BJ (cell line): Measurements from ENCODE around the gene TBX20. TPM values are rescaled to one million over a fixed set of nuclear protein-coding genes. Genes with fewer than 3 reads are reported as not detected.

Experiments used
- CTCF ChIA-PET: fragments of 350-600 bp; formaldehyde crosslinking; extraction: SDS; loops from one replicate; lab custom pipeline; 2021; ENCODE audit warnings: antibody characterized with exemption, inconsistent platforms; lab: Yijun Ruan, JAX
- POLR2A ChIA-PET: fragments of 300-600 bp; sonication (Branson Sonifier 250); formaldehyde crosslinking; extraction: SDS; loops from one replicate; lab custom pipeline; 2021; ENCODE audit warnings: antibody characterized with exemption; lab: Charles Lee
- DNase-seq: peaks from one replicate; pipeline ENCODE4 v3.0.0-alpha.2; 2011; ENCODE audit warnings: low read depth
- H3K27me3 ChIP-seq: 2 replicates; pipeline ENCODE4 v1.6.0; 2011; ENCODE audit warnings: low read length; ENCODE audit not compliant: control insufficient read depth, insufficient read depth
- H3K36me3 ChIP-seq: 2 replicates; pipeline ENCODE4 v1.5.1; 2011; ENCODE audit warnings: low read length; ENCODE audit not compliant: control insufficient read depth, insufficient read depth
- H3K4me3 ChIP-seq: 2 replicates; pipeline ENCODE4 v1.5.1; 2011; ENCODE audit warnings: low read depth, mild to moderate bottlenecking, control low read depth, low read length
- CTCF ChIP-seq: IDR thresholded peaks from 2 replicates; pipeline ENCODE4 v1.5.1; 2011; ENCODE audit warnings: low read depth, mild to moderate bottlenecking, control low read depth, inconsistent platforms, low read length, moderate library complexity; ENCODE audit not compliant: insufficient read depth
- polyA plus RNA-seq: library from polyadenylated mRNA; depleted of rRNA; stranded (reverse); fragments of >200 nt; gene quantifications from 2 replicates; pipeline ENCODE4 v1.2.3, GENCODE V29; 2011

The TBX20 gene
- polyA plus RNA-seq, 1 experiment: not detected

- ChIA-PET CTCF (no interaction called here), POLR2A (no interaction called here)
- Histone ChIP-seq H3K36me3 (no peaks in the 10 kb centered on the region), H3K27me3 (peaks cover 54% of the 10 kb centered on the region), H3K4me3 (no peak overlapping the region)
- no peak for TF ChIP-seq CTCF
- DNase-seq: no peak
Measured at GRCh38 chr7:35258868-35259522, 5.1 kb upstream of the TBX20 start.

GRCh38 chr7:35258125-35258867, 4.4 kb upstream of the TBX20 start:
- no peak for TF ChIP-seq CTCF
- ChIA-PET POLR2A (no interaction called here), CTCF (no interaction called here)
- no peak for DNase-seq
- Histone ChIP-seq H3K27me3 (peaks cover 59% of the 10 kb centered on the region), H3K36me3 (no peaks in the 10 kb centered on the region), H3K4me3 (no peak overlapping the region)

DNA sequence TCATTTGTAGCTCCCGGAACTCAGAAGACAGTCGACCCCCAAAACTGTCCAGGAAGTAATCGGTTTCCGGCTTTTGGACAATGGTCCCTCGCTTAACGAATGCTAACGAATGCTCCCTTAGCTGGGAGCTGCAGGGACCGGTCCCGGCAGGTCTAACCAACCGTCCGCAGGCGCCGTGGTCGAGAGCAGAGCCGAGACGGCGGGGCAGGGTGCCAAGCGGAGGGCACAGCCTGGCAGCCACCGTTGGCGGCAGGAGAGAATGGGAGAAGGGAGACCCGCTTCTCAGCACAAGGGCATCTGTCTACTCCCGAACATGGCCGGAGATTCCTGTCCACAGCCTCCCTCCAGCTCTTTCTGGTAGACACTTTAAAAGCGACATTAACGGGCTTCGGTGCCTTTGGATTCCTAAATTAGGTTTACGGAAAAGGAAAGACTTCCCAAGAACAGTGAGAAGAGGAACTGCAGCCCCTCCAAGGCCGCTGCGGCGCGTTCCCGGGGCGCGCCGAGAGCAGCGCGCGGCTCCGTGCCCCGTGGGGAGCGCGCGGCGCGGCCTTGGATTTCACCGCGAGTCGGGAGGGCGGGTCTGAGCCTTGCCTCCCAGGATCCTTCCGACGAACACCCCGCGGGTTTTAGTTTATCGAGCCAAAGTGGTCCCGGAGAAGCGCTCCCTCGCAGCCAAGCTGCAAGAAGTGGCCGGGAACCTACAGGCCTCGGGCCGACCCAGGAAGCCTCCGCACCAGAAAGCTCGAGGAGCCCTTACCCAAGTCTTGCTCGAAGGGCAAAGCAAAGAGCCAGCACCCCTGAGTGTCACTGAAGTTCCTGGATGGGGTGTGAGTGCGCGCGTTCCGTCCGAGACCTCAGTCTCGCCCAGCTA, 3.6 kb upstream of the TBX20 start:
- no peak for TF ChIP-seq CTCF
- Histone ChIP-seq H3K27me3 (peaks cover 61% of the 10 kb centered on the region), H3K4me3 (no peak overlapping the region), H3K36me3 (no peaks in the 10 kb centered on the region)
- DNase-seq: no peak
- POLR2A ChIA-PET: no interaction called here
- CTCF ChIA-PET: no interaction called here

DNA sequence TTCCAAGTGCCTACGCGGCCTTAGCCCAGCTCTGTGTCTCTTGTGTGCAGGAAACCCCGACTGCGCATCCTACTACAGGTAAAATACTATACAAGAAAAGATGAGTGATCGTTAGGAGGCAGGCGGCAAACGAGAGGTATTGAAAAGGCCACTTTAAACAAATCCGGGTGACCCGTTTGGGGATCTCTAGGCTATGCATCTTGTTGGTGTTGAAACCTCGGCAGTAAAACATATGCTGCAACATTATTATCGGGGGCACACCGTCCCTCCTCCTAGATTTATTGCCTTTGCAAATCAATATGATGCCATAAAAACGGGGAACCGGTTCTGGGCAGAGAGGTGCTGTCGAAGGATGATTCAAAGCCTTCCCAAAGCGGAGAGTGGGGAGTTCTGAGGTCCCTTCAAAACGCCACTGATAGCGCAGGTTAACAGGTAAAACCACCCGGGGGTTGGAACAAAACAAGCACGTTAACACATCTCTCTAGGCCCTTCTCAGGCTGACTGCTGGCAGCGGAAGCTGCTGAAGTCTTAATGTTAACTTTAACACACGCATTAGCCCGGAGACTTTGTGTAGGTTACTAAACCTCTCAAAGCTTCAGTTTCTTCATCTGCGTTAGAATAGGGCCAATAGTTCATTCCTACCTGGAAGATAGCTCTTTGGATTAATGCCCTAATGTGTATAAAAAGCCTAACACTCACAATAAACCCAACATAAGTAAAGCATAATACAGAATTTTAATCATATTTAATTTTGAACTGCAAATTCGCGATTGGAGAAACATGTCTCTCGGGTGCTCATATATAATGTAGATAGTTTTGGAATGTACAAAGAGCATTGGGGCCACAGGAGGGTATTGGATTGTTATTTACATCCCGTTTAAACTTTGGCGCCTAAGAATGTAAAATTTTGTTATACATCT, 2.6 kb upstream of the TBX20 start:
- ChIA-PET CTCF (no interaction called here), POLR2A (no interaction called here)
- peaks cover 60% of the 10 kb centered on the region for H3K27me3 ChIP-seq
- no peak for TF ChIP-seq CTCF
- no peak overlapping the region for H3K4me3 ChIP-seq
- no peaks in the 10 kb centered on the region for H3K36me3 ChIP-seq
- DNase-seq: no peak
